ENCODE data around the gene GMDS.

Gene GMDS

DNA sequence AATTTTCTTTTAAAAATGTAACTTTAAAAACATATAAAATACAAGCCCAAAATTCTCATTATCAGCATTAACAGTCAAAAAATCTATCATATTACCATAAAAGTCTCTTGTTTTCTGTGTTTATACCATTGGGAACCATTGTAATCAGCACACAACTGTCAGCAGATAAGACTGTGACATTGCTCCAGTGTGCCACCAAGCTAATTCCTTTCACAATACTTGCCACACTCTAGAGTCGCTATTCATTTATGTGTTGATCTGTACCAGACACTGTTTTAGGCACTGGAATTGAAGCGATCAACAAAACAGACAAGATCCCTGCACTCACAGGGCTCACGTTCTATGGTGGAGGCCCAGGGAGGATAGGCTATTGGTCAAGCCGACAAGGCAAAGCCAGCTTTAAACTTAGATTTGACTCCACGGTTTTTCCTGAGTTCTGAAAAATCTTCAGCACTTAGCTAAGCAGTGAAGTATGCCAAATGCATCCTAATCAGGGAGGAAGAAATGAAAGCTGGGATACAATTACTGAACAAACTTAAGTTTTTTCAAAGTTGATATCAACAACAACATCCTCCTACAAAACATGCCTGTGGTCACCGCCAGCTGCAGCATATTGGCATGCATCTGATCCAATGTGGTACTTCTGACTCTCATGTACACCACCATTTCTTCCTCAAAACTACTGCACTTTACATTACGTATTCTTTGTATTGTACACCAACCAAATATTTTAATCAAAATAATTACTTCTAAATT is 60.5 kb downstream of the GMDS start:
- Histone ChIP-seq H3K27ac (ENCODE audit: insufficient read depth, low read length, poor library complexity, severe bottlenecking) (no peak overlapping the region), H3K4me3 (ENCODE audit: insufficient read depth, low read depth, low read length, poor library complexity, severe bottlenecking) (no peak overlapping the region), H3K4me1 (ENCODE audit: control insufficient read depth, insufficient read depth, low read length, poor library complexity, severe bottlenecking) (no peaks in the 10 kb centered on the region), H3K9me3 (ENCODE audit: control insufficient read depth, low read length) (no peaks in the 10 kb centered on the region), H3K27me3 (replicated peaks; ENCODE audit: control insufficient read depth, insufficient read depth, low read length, poor library complexity, severe bottlenecking) (no peaks in the 10 kb centered on the region), H3K36me3 (ENCODE audit: control insufficient read depth, insufficient read depth, low read length) (no peaks in the 10 kb centered on the region)
- no peak for DNase-seq

DNA sequence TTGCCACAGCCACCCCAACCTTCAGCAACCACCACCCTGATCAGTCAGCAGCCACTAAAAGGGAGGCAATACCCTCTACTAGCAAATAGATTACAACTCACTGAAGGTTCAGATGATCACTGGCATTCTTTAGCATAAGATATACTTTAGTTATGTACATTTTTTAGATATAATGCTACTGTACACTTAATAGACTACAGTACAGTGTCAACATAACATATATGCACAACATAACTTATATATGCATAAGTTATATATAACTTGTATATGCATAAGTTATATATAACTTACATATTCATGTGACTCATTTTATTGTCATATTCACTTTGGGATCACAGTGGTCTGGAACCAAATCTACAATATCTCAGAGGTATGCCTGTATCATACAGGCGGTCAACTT is 61.7 kb downstream of the GMDS start:
- Histone ChIP-seq H3K9me3 (ENCODE audit: control insufficient read depth, low read length) (no peaks in the 10 kb centered on the region), H3K36me3 (ENCODE audit: control insufficient read depth, insufficient read depth, low read length) (no peaks in the 10 kb centered on the region), H3K4me3 (ENCODE audit: insufficient read depth, low read depth, low read length, poor library complexity, severe bottlenecking) (no peak overlapping the region), H3K4me1 (ENCODE audit: control insufficient read depth, insufficient read depth, low read length, poor library complexity, severe bottlenecking) (no peaks in the 10 kb centered on the region), H3K27me3 (replicated peaks; ENCODE audit: control insufficient read depth, insufficient read depth, low read length, poor library complexity, severe bottlenecking) (no peaks in the 10 kb centered on the region), H3K27ac (ENCODE audit: insufficient read depth, low read length, poor library complexity, severe bottlenecking) (no peak overlapping the region)
- no peak for DNase-seq

GRCh38 chr6:2183246-2183645 is 62.2 kb downstream of the GMDS start:
- no peak overlapping the region for H3K4me3 ChIP-seq (ENCODE audit: insufficient read depth, low read depth, low read length, poor library complexity, severe bottlenecking)
- DNase-seq: no peak
- H3K27me3 ChIP-seq (replicated peaks; ENCODE audit: control insufficient read depth, insufficient read depth, low read length, poor library complexity, severe bottlenecking): no peaks in the 10 kb centered on the region
- H3K9me3 ChIP-seq (ENCODE audit: control insufficient read depth, low read length): no peaks in the 10 kb centered on the region
- H3K27ac ChIP-seq (ENCODE audit: insufficient read depth, low read length, poor library complexity, severe bottlenecking): no peak overlapping the region
- H3K4me1 ChIP-seq (ENCODE audit: control insufficient read depth, insufficient read depth, low read length, poor library complexity, severe bottlenecking): no peaks in the 10 kb centered on the region
- no peaks in the 10 kb centered on the region for H3K36me3 ChIP-seq (ENCODE audit: control insufficient read depth, insufficient read depth, low read length)

DNA sequence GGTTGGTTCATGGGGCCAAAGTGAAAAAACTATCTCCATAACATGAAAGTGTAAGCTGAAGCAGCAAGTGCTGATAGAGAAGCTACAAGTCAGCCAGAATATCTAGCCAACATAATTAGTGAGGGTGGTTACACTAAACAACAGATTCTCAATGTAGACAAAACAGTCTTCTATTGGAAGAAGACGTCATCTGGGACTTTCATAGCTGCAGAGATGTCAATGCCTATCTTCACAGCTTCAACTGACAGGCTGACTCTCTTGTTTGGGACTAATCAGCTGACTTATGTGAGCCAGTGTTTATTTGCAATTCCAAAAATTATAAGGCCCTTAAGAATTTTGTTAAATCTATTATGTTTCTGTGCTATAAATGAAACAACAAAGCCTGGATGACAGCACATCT is 63.2 kb downstream of the GMDS start:
- H3K27me3 ChIP-seq (replicated peaks; ENCODE audit: control insufficient read depth, insufficient read depth, low read length, poor library complexity, severe bottlenecking): no peaks in the 10 kb centered on the region
- DNase-seq: no peak
- H3K9me3 ChIP-seq (ENCODE audit: control insufficient read depth, low read length): no peaks in the 10 kb centered on the region
- H3K4me3 ChIP-seq (ENCODE audit: insufficient read depth, low read depth, low read length, poor library complexity, severe bottlenecking): no peak overlapping the region
- no peaks in the 10 kb centered on the region for H3K36me3 ChIP-seq (ENCODE audit: control insufficient read depth, insufficient read depth, low read length)
- no peaks in the 10 kb centered on the region for H3K4me1 ChIP-seq (ENCODE audit: control insufficient read depth, insufficient read depth, low read length, poor library complexity, severe bottlenecking)
- H3K27ac ChIP-seq (ENCODE audit: insufficient read depth, low read length, poor library complexity, severe bottlenecking): no peak overlapping the region

GRCh38 chr6:2181567-2181966 is 63.8 kb downstream of the GMDS start:
- no peaks in the 10 kb centered on the region for H3K27me3 ChIP-seq (replicated peaks; ENCODE audit: control insufficient read depth, insufficient read depth, low read length, poor library complexity, severe bottlenecking)
- H3K4me3 ChIP-seq (ENCODE audit: insufficient read depth, low read depth, low read length, poor library complexity, severe bottlenecking): no peak overlapping the region
- no peaks in the 10 kb centered on the region for H3K4me1 ChIP-seq (ENCODE audit: control insufficient read depth, insufficient read depth, low read length, poor library complexity, severe bottlenecking)
- H3K36me3 ChIP-seq (ENCODE audit: control insufficient read depth, insufficient read depth, low read length): no peaks in the 10 kb centered on the region
- H3K27ac ChIP-seq (ENCODE audit: insufficient read depth, low read length, poor library complexity, severe bottlenecking): no peak overlapping the region
- DNase-seq: no peak
- no peaks in the 10 kb centered on the region for H3K9me3 ChIP-seq (ENCODE audit: control insufficient read depth, low read length)

GRCh38 chr6:2179950-2180349 is 65.5 kb downstream of the GMDS start:
- no peaks in the 10 kb centered on the region for H3K4me1 ChIP-seq (ENCODE audit: control insufficient read depth, insufficient read depth, low read length, poor library complexity, severe bottlenecking)
- no peaks in the 10 kb centered on the region for H3K27me3 ChIP-seq (replicated peaks; ENCODE audit: control insufficient read depth, insufficient read depth, low read length, poor library complexity, severe bottlenecking)
- DNase-seq: no peak
- H3K4me3 ChIP-seq (ENCODE audit: insufficient read depth, low read depth, low read length, poor library complexity, severe bottlenecking): no peak overlapping the region
- H3K27ac ChIP-seq (ENCODE audit: insufficient read depth, low read length, poor library complexity, severe bottlenecking): no peak overlapping the region
- H3K9me3 ChIP-seq (ENCODE audit: control insufficient read depth, low read length): no peaks in the 10 kb centered on the region
- no peaks in the 10 kb centered on the region for H3K36me3 ChIP-seq (ENCODE audit: control insufficient read depth, insufficient read depth, low read length)

- H3K4me3 ChIP-seq (ENCODE audit: insufficient read depth, low read depth, low read length, poor library complexity, severe bottlenecking): no peak overlapping the region
- H3K36me3 ChIP-seq (ENCODE audit: control insufficient read depth, insufficient read depth, low read length): no peaks in the 10 kb centered on the region
- DNase-seq: no peak
- H3K27me3 ChIP-seq (replicated peaks; ENCODE audit: control insufficient read depth, insufficient read depth, low read length, poor library complexity, severe bottlenecking): no peaks in the 10 kb centered on the region
- no peak overlapping the region for H3K27ac ChIP-seq (ENCODE audit: insufficient read depth, low read length, poor library complexity, severe bottlenecking)
- H3K4me1 ChIP-seq (ENCODE audit: control insufficient read depth, insufficient read depth, low read length, poor library complexity, severe bottlenecking): no peaks in the 10 kb centered on the region
- H3K9me3 ChIP-seq (ENCODE audit: control insufficient read depth, low read length): no peaks in the 10 kb centered on the region
Measured at GRCh38 chr6:2179241-2179640, 66.2 kb downstream of the GMDS start.

DNA sequence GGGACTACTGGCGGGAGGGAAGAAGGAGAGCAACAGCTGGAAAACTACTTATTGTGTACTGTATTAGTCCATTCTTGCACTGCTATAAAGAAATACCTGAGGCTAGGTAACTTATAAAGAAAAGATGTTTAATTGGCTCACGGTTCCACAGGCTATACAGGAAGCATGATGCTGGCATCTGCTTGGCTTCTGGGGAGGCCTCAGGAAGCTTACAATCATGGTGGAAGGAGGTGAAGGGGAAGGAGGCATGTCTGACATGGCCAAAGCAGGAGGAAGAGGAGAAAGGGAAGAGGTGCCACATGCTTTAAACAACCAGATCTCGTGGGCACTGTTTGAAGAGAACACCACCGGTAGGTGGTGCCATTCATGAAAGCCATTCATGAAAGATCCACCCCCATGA is 67.3 kb downstream of the GMDS start:
- DNase-seq: no peak
- Histone ChIP-seq H3K27ac (ENCODE audit: insufficient read depth, low read length, poor library complexity, severe bottlenecking) (no peak overlapping the region), H3K36me3 (ENCODE audit: control insufficient read depth, insufficient read depth, low read length) (no peaks in the 10 kb centered on the region), H3K4me3 (ENCODE audit: insufficient read depth, low read depth, low read length, poor library complexity, severe bottlenecking) (no peak overlapping the region), H3K9me3 (ENCODE audit: control insufficient read depth, low read length) (no peaks in the 10 kb centered on the region), H3K4me1 (ENCODE audit: control insufficient read depth, insufficient read depth, low read length, poor library complexity, severe bottlenecking) (no peaks in the 10 kb centered on the region), H3K27me3 (replicated peaks; ENCODE audit: control insufficient read depth, insufficient read depth, low read length, poor library complexity, severe bottlenecking) (no peaks in the 10 kb centered on the region)

- DNase-seq: no peak
- Histone ChIP-seq H3K36me3 (ENCODE audit: control insufficient read depth, insufficient read depth, low read length) (no peaks in the 10 kb centered on the region), H3K9me3 (ENCODE audit: control insufficient read depth, low read length) (no peaks in the 10 kb centered on the region), H3K27me3 (replicated peaks; ENCODE audit: control insufficient read depth, insufficient read depth, low read length, poor library complexity, severe bottlenecking) (no peaks in the 10 kb centered on the region), H3K4me1 (ENCODE audit: control insufficient read depth, insufficient read depth, low read length, poor library complexity, severe bottlenecking) (no peaks in the 10 kb centered on the region), H3K27ac (ENCODE audit: insufficient read depth, low read length, poor library complexity, severe bottlenecking) (no peak overlapping the region), H3K4me3 (ENCODE audit: insufficient read depth, low read depth, low read length, poor library complexity, severe bottlenecking) (no peak overlapping the region)
Measured at GRCh38 chr6:2175825-2176224, 69.6 kb downstream of the GMDS start.

DNA sequence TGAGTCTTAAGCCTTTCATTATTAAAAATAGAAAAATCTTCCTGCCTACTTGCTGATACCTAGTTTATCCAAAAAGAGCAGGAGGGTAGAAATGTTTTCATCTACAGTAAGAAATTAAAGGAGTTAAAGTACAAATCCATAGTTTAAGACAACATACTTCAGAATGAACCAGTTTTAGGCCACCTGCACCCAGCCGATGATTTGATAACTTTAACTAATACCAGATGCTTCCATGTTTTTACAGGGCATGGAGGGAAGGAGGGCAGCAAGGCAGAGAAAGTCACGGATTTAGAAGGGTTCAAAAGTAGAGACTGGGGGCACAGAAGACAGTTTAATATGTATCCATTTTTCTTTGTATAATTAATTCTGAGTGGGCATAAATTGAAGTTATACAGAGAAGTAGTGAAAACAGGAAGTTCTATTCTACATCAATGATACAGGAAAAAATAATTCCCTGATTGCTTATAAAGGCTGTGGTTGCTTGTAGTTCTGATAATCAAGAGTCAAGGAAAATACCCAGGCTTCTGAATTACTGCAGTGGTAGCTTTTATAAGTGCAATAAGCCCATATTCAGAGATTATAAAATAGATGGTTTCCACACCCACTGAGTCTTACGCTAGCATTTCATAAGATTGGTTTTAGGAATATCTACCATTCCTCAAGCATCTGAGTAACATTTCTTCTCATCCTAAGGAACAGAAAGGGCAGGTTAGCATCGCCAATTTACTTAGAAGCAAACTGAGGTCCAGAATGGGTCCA is 72.0 kb downstream of the GMDS start:
- H3K36me3 ChIP-seq (ENCODE audit: control insufficient read depth, insufficient read depth, low read length): no peaks in the 10 kb centered on the region
- no peak overlapping the region for H3K27ac ChIP-seq (ENCODE audit: insufficient read depth, low read length, poor library complexity, severe bottlenecking)
- no peaks in the 10 kb centered on the region for H3K27me3 ChIP-seq (replicated peaks; ENCODE audit: control insufficient read depth, insufficient read depth, low read length, poor library complexity, severe bottlenecking)
- H3K4me1 ChIP-seq (ENCODE audit: control insufficient read depth, insufficient read depth, low read length, poor library complexity, severe bottlenecking): no peaks in the 10 kb centered on the region
- H3K9me3 ChIP-seq (ENCODE audit: control insufficient read depth, low read length): no peaks in the 10 kb centered on the region
- no peak for DNase-seq
- H3K4me3 ChIP-seq (ENCODE audit: insufficient read depth, low read depth, low read length, poor library complexity, severe bottlenecking): no peak overlapping the region
